Caco-2 (cell line): ENCODE results near the gene PDE11A. TPM values are rescaled to one million over a fixed set of nuclear protein-coding genes. Genes with fewer than 3 reads are reported as not detected.

Source experiments
- BruUV-seq: library from RNA; stranded (reverse); fragments of 400-500 nt; replicated peaks from 2 replicates; lab custom pipeline; 2021; lab: Mats Ljungman, UMichigan
- CTCF ChIA-PET: fragments of 300-600 bp; sonication (Branson Sonifier 250); formaldehyde crosslinking; loops from one replicate; lab custom pipeline; 2022; ENCODE audit warnings: antibody characterized with exemption; lab: Charles Lee
- POLR2A ChIA-PET: fragments of 300-600 bp; sonication (Branson Sonifier 250); formaldehyde crosslinking; loops from one replicate; lab custom pipeline; 2022; ENCODE audit warnings: antibody characterized with exemption; lab: Charles Lee
- DNase-seq, 2 experiments: peaks; one replicate each; pipeline versions ENCODE4 v3.0.0 to v3.0.0-alpha.2; 2020 to 2022
- H3K27me3 ChIP-seq: replicated peaks from 2 replicates; pipeline ENCODE4 v1.6.0; 2011; ENCODE audit warnings: low read length; ENCODE audit not compliant: control insufficient read depth, insufficient read depth
- H3K36me3 ChIP-seq: 2 replicates; pipeline ENCODE4 v1.5.1; 2011; ENCODE audit warnings: low read length; ENCODE audit not compliant: control insufficient read depth, insufficient read depth
- H3K4me1 ChIP-seq: fragments of 250-450 bp; sonication (Bioruptor Pico); 2 replicates; pipeline ENCODE4 v1.5.1; 2020; ENCODE audit warnings: mild to moderate bottlenecking
- H3K4me3 ChIP-seq: 2 replicates; pipeline ENCODE4 v1.5.1; 2011; ENCODE audit warnings: low read depth, mild to moderate bottlenecking, control low read depth, low read length
- H3K9me3 ChIP-seq: fragments of 250-450 bp; sonication (Bioruptor Pico); 2 replicates; pipeline ENCODE4 v1.5.1; 2020; ENCODE audit warnings: mild to moderate bottlenecking, moderate library complexity
- H3K27ac Mint-ChIP-seq: one replicate; pipeline ENCODE4 v1.8.0; 2022; ENCODE audit warnings: mixed read lengths; ENCODE audit not compliant: unreplicated experiment
- H3K27me3 Mint-ChIP-seq: one replicate; pipeline ENCODE4 v1.8.0; 2022; ENCODE audit warnings: mixed read lengths; ENCODE audit not compliant: insufficient read depth, unreplicated experiment
- H3K36me3 Mint-ChIP-seq: one replicate; pipeline ENCODE4 v1.8.0; 2022; ENCODE audit warnings: mild to moderate bottlenecking, mixed read lengths; ENCODE audit not compliant: insufficient read depth, unreplicated experiment
- H3K4me1 Mint-ChIP-seq: one replicate; pipeline ENCODE4 v1.8.0; 2022; ENCODE audit warnings: low read depth, mixed read lengths; ENCODE audit not compliant: unreplicated experiment
- H3K4me3 Mint-ChIP-seq: one replicate; pipeline ENCODE4 v1.8.0; 2022; ENCODE audit warnings: mild to moderate bottlenecking, moderate library complexity, mixed read lengths; ENCODE audit not compliant: unreplicated experiment
- H3K9me3 Mint-ChIP-seq: one replicate; pipeline ENCODE4 v1.8.0; 2022; ENCODE audit warnings: mixed read lengths; ENCODE audit not compliant: unreplicated experiment
- CTCF ChIP-seq, 2 experiments: fragments of 200-600 bp in 1 of 2; IDR thresholded peaks; 1 replicate in 1 of 2; 2 replicates in 1 of 2; pipeline versions ENCODE4 v1.5.1 to v1.8.0; 2011 to 2022; ENCODE audit warnings: antibody characterized with exemption in 1 of 2, control low read depth in 1 of 2, inconsistent platforms in 1 of 2, low read depth in 1 of 2, low read length in 1 of 2, mild to moderate bottlenecking in 1 of 2, moderate library complexity in 1 of 2; ENCODE audit not compliant: insufficient read depth in 1 of 2, severe bottlenecking in 1 of 2, unreplicated experiment in 1 of 2
- intact Hi-C: fragments of 100-400 bp; cut with micrococcal nuclease; formaldehyde crosslinking; loops from one replicate; pipeline ENCODE4 v1.10.0; 2022; ENCODE audit not compliant: unreplicated experiment
- total RNA-seq: library from RNA; stranded (reverse); gene quantifications from 2 replicates; pipeline ENCODE4 v1.2.3, GENCODE V29; 2022

PDE11A gene
- total RNA-seq, 1 experiment from 2014 or later: 0.25 TPM

DNA sequence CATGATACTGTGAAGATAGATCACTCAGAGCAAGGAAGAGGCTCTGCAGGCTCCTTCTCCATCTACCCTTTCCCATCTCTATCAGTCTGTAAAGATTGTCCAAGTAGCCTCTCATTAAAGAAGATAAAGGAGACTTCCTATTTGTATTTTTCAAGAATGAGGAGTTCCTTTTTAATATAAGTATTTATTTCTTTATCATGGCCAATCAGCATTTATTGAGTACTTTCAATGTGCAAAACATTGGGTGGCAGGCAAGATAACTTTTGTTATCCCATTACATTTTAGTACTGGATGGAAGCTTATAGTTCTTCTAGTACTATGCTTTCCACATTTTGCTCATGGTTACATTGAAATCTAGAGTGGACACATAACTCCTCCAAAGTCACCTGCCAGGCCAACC is 3.6 kb upstream of the PDE11A start:
- H3K27ac Mint-ChIP-seq: no peak overlapping the region
- no TSS peak for BruUV-seq
- no peak for TF ChIP-seq CTCF (IDR thresholded peaks at IDR 0.05; ENCODE audit: insufficient read depth in 1 of 2, low read depth in 1 of 2, low read length in 1 of 2, severe bottlenecking in 1 of 2, unreplicated experiment in 1 of 2)

GRCh38 chr2:178075006-178075326 is 2.4 kb upstream of the PDE11A start:
- Mint-ChIP-seq H3K27me3 (peaks cover 13% of the 10 kb centered on the region), H3K27ac (no peak overlapping the region), H3K4me1 (peaks cover 23% of the 10 kb centered on the region), H3K4me3 (no peak overlapping the region), H3K36me3 (no peaks in the 10 kb centered on the region), H3K9me3 (no peaks in the 10 kb centered on the region)
- intact Hi-C loops: no loop called here
- H3K9me3 ChIP-seq: no peaks in the 10 kb centered on the region
- POLR2A ChIA-PET: no interaction called here
- BruUV-seq: no TSS peak
- CTCF ChIA-PET: no interaction called here
- H3K4me1 ChIP-seq: peaks cover 7% of the 10 kb centered on the region; the same call in 1 of the 2 replicates
- no peaks in the 10 kb centered on the region for H3K27me3 ChIP-seq
- no peak for DNase-seq
- no peak overlapping the region for H3K4me3 ChIP-seq
- H3K36me3 ChIP-seq: no peaks in the 10 kb centered on the region
- TF ChIP-seq CTCF (IDR thresholded peaks at IDR 0.05; ENCODE audit: insufficient read depth in 1 of 2, low read depth in 1 of 2, low read length in 1 of 2, severe bottlenecking in 1 of 2, unreplicated experiment in 1 of 2): no peak

More for the DNA sequence above, 3.6 kb upstream of the PDE11A start:
- Mint-ChIP-seq H3K4me3 (no peak overlapping the region), H3K9me3 (no peaks in the 10 kb centered on the region), H3K4me1 (peaks cover 23% of the 10 kb centered on the region), H3K36me3 (no peaks in the 10 kb centered on the region), H3K27me3 (peaks cover 9% of the 10 kb centered on the region)
- intact Hi-C loops: no loop called here
- peaks cover 7% of the 10 kb centered on the region; the same call in 1 of the 2 replicates for H3K4me1 ChIP-seq
- no peaks in the 10 kb centered on the region for H3K27me3 ChIP-seq
- H3K36me3 ChIP-seq: no peaks in the 10 kb centered on the region
- H3K9me3 ChIP-seq: no peaks in the 10 kb centered on the region
- CTCF ChIA-PET: no interaction called here
- DNase-seq: no peak
- H3K4me3 ChIP-seq: no peak overlapping the region
- POLR2A ChIA-PET: no interaction called here

DNA sequence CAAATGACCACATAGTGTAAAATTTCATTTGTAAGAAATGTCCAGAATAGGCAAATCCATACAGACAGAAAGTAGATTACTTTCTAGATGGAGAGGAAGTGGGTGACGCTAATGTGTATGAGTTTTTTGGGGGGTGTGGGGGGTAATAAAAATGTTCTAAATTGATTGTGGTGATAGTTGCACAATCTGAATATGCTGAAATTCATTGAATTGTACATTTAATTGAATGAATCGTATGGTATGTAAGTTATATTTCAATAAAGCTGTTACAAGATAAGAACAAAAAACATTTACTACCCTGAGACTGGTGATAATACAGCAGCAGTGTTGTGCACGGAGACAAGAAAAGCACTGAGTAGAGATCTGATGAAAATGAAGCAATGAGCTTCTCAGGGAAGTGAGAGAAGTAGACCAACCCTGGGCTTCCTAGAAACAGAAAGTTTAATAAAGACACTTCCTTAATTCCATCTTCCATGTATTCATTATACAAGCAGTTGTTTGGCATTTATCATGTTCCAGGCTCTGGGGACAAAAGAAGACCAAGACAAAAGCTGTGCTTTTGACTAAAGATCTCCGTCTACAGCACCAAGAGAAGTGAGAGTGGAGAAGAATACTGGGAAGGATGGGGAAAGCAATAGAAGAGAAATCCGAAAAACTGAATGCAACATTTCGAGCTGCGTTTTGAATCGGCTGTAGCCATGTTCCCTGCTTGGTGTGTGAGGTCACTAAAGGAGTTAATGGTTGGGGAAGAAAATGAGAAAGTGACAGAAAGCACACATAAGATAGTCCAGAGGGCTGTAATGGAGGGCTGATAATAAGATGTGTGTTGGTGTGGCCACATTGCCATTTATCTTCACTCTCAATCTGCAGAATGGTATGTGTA is 1.8 kb upstream of the PDE11A start:
- Mint-ChIP-seq H3K4me1 (peaks cover 23% of the 10 kb centered on the region), H3K4me3 (no peak overlapping the region), H3K9me3 (no peaks in the 10 kb centered on the region), H3K27me3 (peaks cover 16% of the 10 kb centered on the region), H3K36me3 (no peaks in the 10 kb centered on the region), H3K27ac (no peak overlapping the region)
- CTCF ChIA-PET: no interaction called here
- no peaks in the 10 kb centered on the region for H3K27me3 ChIP-seq
- no peaks in the 10 kb centered on the region for H3K36me3 ChIP-seq
- H3K9me3 ChIP-seq: no peaks in the 10 kb centered on the region
- no peak for TF ChIP-seq CTCF (IDR thresholded peaks at IDR 0.05; ENCODE audit: insufficient read depth in 1 of 2, low read depth in 1 of 2, low read length in 1 of 2, severe bottlenecking in 1 of 2, unreplicated experiment in 1 of 2)
- H3K4me3 ChIP-seq: no peak overlapping the region
- no TSS peak for BruUV-seq
- POLR2A ChIA-PET: no interaction called here
- DNase-seq: no peak
- H3K4me1 ChIP-seq: peaks cover 7% of the 10 kb centered on the region; the same call in 1 of the 2 replicates
- intact Hi-C loops: no loop called here
